ENCODE results near the gene SNN.

The SNN gene

DNA sequence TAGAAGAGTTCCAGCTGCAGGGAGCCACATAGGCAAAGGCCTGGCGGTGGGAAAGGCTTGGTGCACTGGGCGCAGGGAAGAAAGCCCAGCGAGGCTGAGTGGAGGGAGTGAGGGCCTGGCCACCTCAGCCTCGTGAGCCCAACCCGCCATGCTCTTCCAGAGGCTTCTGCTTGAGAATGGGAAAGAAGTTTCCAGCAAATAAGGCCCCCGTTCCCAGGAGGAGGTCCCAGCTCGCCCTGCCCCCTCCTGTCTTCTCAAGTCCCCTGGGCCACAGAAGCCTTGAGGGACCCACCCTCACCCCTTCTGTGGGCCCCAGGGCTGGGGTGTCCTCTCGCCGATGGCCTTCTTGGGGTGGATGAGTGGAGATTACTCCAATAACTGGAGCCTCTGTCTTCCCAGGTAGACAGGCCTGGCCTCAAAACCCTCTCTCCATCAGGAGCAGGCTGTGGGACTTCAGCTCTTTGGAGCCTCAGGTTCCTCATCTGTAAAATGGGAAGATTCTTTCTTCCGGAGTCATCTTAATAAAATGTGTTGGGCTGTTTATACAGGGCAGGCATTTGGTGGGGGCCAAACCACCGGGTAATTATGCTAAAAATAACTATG, 933 bp upstream of the SNN start:
- DNase-seq (ENCODE audit: low spot score) = no peak

- DNase-seq (ENCODE audit: low spot score) = no peak
These were observed 546 bp downstream of the SNN start for GRCh38 chr16:11668623-11669379.

DNA sequence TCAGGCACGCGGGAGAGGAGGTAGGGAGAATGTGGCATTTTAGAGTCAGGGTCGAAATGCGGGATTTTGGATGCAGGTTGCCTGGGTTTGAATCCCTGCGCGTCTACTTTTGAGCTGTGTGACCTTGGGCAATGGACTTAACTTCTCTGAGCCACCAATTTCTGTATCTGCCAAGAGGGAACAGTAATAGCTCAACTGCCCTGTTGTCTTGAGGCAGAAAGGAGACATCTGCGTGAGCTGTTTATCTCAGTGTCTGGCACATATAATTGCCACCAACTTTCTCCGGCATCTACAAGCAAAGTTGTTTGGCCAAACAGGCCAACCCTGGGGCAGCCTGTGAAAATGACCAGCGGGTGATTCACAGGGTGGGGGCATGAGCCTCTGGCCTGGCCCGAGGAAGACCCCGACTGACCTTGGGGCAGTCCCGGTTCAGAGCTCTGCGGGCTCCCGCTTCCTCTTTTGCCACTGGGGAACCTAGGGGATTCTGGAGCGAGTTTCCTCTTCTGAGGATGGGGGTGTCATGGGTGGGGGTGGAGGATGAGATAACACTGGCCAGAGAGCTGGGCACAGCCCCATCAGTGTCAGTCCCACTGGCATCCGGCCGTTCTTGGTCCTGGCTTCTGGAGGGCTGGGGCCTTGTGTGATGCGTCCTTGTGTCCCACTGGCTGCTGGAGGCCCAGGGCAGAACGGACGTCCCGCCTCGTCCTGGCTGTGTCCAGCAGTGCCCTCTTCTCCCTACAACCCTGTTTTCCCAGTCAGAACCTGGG, 1.3 kb downstream of the SNN start:
- DNase-seq (ENCODE audit: low spot score) = no peak

GRCh38 chr16:11670171-11671131, 2.2 kb downstream of the SNN start:
- no peak for DNase-seq (ENCODE audit: low spot score)

- DNase-seq (ENCODE audit: low spot score) = no peak
These were observed 3.0 kb downstream of the SNN start for GRCh38 chr16:11671271-11671670.

GRCh38 chr16:11671676-11672075, 3.4 kb downstream of the SNN start:
- DNase-seq (ENCODE audit: low spot score) = no peak

GRCh38 chr16:11672206-11673090, 4.2 kb downstream of the SNN start:
- DNase-seq (ENCODE audit: low spot score) = no peak

GRCh38 chr16:11673091-11674000, 5.1 kb downstream of the SNN start:
- no peak for DNase-seq (ENCODE audit: low spot score)

GRCh38 chr16:11674001-11674817, 6.0 kb downstream of the SNN start:
- no peak for DNase-seq (ENCODE audit: low spot score)

DNA sequence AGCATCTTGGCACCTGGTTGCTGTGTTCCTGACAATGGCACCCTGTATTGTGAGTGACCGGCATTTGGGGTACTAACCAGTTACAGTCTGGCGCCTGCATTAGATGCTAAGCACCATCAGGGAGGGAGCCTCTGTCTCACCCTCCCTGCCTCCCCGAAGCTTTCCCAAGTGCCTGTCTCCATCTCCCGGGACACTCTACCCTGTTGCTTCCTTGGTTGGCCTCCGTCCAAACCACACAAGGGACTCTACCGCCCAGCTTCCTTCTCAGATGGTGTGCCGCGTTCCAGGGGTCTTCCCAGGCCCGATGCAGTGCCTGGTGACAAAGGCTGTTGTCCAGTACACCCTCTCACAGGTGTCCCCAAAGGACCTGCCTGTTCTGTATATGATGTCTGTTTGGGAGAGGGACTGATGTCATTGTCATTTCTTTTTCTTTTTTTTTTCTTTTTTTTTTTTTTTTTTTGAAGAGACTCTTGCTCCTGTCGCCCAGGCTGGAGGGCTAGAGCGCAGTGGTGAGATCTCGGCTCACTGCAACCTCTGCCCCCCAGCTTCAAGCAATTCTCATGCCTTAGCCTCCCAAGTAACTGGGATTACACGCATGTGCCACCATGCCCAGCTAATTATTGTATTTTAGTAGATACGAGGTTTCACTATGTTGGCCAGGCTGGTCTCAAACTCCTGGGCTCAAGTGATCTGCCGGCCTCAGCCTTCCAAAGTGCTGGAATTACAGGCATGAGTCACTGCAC, 6.7 kb downstream of the SNN start:
- DNase-seq (ENCODE audit: low spot score) = no peak

GRCh38 chr16:11675561-11676511, 7.6 kb downstream of the SNN start:
- no peak for DNase-seq (ENCODE audit: low spot score)

DNA sequence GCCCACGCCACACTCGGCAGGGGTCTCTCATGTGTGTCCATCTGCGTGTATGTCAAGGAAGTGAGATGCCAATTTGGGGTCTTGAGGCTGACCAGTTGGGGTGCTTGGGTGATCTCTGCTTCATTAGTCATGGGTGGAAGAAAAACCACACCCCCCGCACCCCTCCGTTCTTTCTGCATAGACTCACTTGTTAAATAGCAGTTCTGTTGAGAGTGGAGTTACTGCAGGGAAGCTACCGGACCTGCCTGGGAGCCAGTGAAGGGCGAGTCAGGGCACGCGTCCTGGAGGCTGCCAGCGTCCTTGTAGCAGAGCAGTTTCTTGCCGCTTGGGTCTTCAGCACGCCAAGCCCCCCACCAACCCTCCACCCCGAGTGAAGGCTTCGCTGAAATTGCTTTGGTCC, 8.5 kb downstream of the SNN start:
- no peak for DNase-seq (ENCODE audit: low spot score)

DNA sequence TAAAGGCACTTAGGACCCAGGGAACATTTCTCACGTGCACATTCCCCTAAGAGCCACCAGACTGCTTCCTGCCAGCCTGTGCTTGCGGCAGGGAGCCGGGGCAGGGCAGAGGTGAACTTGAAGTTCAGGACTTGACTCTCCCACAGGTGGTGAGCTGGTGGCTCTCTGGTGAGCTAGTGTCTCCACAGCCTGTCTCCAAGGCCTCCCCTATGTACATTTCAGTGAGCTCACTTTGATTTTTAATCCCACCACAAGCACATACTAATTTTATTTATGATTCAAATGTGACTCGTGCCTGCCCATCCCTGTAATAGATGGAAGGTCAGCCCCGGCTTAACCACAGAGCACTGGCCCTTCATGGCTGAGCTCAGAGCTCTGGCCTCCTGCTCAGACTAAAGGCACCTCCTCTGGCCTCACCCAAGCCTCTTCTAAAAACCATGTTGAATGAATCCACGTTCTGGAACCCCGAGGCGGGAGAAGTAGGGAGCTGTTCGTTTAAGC, 9.2 kb downstream of the SNN start:
- no peak for DNase-seq (ENCODE audit: low spot score)

DNA sequence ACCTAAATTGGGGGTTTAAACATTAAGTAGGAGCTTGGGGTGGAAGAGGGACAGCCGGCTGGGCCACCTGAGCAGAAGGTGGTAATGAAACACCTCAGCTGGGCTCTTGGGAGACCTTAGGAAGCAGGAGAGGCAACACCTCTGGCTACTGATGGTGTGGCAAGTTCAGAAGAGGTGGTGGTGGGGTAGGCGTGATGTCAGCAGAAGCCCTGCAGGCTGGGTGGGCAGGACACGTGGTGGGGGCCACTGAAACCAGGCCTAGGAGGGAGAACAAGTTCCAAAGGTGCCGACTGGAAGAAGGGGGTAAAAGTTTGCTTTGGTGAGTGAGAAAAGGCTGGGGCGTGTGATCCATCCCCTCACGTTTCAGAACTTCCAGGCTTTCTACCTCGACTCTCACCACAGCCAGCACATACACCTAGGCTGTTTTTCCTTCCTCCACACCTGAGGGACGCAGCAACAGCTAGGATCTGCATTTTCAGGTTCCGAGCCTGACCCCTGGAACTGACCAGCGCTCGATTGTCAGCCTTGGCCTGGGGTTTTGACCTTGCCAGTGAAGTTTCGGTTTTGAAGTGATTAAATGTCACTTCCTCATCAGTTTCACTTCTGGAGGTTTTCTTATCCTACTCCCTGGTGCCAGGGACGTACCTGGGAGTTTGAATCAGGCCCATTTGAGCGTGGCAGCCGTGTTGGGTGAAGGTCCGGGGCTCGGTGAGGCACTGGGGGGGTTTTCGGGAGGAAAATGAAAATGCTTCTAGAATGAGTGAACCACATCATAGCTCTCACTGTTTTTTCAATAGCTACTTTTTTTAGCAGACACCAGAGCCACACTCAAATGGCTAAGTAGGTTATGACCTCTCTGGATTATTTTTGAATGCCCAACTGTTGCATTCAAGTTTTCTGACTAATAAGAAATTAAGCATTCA, 10.0 kb downstream of the SNN start:
- no peak for DNase-seq (ENCODE audit: low spot score)

GRCh38 chr16:11679250-11679649, 11.0 kb downstream of the SNN start:
- DNase-seq (ENCODE audit: low spot score) = no peak
